NB4 (cell line): ENCODE results near the gene SSR2.

Experiments used
- DNase-seq: peaks from one replicate; pipeline ENCODE4 v3.0.0; 2010; ENCODE audit warnings: low read depth
- H3K4me3 ChIP-seq: one replicate; pipeline ENCODE4 v1.5.1; 2011; ENCODE audit warnings: mild to moderate bottlenecking, low read depth, low read length, moderate library complexity
- MYC ChIP-seq: IDR thresholded peaks from 2 replicates; pipeline ENCODE4 v1.6.1; 2011; ENCODE audit warnings: low read depth, low read length
- POLR2A ChIP-seq: IDR thresholded peaks from 2 replicates; pipeline ENCODE4 v1.6.1; 2011; ENCODE audit warnings: mild to moderate bottlenecking; ENCODE audit not compliant: insufficient read length; ENCODE audit errors: extremely low read depth
- TF ChIP-seq, protein P1 (sequence below): IDR thresholded peaks from one replicate; pipeline ENCODE4 v1.5.1; 2012; ENCODE audit warnings: low read depth, low read length
- TF ChIP-seq, protein P2 (sequence below): IDR thresholded peaks from 2 replicates; pipeline ENCODE4 v1.6.1; 2011; ENCODE audit warnings: low read depth, low read length

The SSR2 gene

GRCh38 chr1:156065212-156065611, 44.5 kb upstream of the SSR2 start:
- H3K4me3 ChIP-seq = no peak overlapping the region
- no peak for DNase-seq

GRCh38 chr1:156064615-156065014, 43.9 kb upstream of the SSR2 start:
- no peak for TF ChIP-seq POLR2A
- TF ChIP-seq, protein P1, sequence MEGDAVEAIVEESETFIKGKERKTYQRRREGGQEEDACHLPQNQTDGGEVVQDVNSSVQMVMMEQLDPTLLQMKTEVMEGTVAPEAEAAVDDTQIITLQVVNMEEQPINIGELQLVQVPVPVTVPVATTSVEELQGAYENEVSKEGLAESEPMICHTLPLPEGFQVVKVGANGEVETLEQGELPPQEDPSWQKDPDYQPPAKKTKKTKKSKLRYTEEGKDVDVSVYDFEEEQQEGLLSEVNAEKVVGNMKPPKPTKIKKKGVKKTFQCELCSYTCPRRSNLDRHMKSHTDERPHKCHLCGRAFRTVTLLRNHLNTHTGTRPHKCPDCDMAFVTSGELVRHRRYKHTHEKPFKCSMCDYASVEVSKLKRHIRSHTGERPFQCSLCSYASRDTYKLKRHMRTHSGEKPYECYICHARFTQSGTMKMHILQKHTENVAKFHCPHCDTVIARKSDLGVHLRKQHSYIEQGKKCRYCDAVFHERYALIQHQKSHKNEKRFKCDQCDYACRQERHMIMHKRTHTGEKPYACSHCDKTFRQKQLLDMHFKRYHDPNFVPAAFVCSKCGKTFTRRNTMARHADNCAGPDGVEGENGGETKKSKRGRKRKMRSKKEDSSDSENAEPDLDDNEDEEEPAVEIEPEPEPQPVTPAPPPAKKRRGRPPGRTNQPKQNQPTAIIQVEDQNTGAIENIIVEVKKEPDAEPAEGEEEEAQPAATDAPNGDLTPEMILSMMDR = no peak
- TF ChIP-seq, protein P2, sequence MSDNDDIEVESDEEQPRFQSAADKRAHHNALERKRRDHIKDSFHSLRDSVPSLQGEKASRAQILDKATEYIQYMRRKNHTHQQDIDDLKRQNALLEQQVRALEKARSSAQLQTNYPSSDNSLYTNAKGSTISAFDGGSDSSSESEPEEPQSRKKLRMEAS = no peak
- TF ChIP-seq MYC = no peak
- no peak for DNase-seq
- H3K4me3 ChIP-seq = no peak overlapping the region

More at GRCh38 chr1:156065212-156065611, 44.5 kb upstream of the SSR2 start:
- TF ChIP-seq POLR2A (no peak), MYC (no peak)
- TF ChIP-seq, protein P2 = no peak
- TF ChIP-seq, protein P1 = no peak

- TF ChIP-seq POLR2A = no peak
- TF ChIP-seq, protein P1 = no peak
- TF ChIP-seq, protein P2 = no peak
- TF ChIP-seq MYC = no peak
- H3K4me3 ChIP-seq = no peak overlapping the region
- no peak for DNase-seq
These were observed 43.2 kb upstream of the SSR2 start for GRCh38 chr1:156063997-156064285.

DNA sequence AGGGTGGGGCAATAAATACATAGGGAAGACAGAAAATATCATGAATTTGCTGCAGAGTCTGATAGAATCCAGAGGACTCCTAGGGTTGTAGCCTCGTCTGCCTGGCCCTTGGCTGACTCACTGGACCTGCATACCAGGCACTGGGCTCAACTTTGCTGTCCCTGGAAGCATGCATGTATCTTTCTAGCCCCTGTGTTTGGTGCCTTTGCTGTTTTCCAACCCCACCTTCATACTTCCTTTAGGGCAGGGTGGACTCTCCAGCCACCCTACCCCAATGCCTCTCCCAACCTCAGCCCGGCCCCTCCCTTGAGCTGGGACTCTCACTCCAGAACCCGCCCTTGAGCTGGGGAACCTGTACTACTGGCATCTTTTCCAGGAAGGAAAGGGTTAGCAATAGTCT, 41.4 kb upstream of the SSR2 start:
- TF ChIP-seq, protein P1 = no peak
- TF ChIP-seq, protein P2 = no peak
- TF ChIP-seq POLR2A = no peak
- TF ChIP-seq MYC = no peak
- H3K4me3 ChIP-seq = no peak overlapping the region
- DNase-seq = no peak

DNA sequence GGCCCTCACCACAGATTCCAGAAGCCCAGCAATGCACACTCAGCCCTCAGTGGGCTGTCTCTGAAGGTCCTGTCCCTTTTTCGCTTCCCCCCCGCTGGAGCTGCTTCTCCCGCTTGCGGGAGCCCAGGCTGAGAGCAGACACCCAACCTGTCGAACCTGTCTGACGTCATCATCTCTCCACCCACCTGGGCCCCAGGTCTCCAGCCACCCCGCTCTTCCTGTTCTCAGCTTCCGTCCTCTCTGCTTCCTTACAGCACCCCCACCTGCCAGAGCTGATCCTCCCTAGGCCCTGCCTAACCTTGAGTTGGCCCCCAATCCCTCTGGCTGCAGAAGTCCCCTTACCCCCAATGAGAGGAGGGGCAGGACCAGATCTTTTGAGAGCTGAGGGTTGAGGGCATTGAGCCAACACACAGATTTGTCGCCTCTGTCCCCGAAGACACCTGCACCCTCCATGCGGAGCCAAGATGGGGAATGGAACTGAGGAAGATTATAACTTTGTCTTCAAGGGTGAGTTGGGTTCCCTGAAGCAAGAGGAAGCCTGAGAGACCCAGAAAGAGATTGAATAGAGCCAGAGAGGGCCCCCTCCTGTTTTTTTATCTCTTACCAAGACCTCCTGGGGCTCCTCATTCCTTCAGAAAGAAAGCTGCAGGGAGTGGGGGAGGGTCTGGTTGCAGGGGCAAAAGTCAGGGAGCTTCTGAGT, 40.3 kb upstream of the SSR2 start, which contains the start of gene RAB25:
RAB25 (plus strand) TSS at position 224 of the 700 bp plus-strand sequence; CDS start at position 465, 241 bp downstream.
- no peak within 1 kb of the TSS for H3K4me3 ChIP-seq
- TF ChIP-seq POLR2A = no peak
- TF ChIP-seq, protein P2 = no peak
- no peak for TF ChIP-seq MYC
- TF ChIP-seq, protein P1 = no peak
- no peak for DNase-seq
